Measurements from ENCODE around the gene FTO.
"Not testable (repeated sequence)": the region's sequence is repeated elsewhere in the genome, so short reads cannot be mapped to it uniquely, and the experiment has no call there.

Gene FTO

GRCh38 chr16:53872248-53873221 lies 168.6 kb downstream of the FTO start:
- peak; percentile 86 for FAIRE-seq
- no peak for TF ChIP-seq POLR2A (IDR thresholded peaks at IDR 0.05; ENCODE audit: low read depth, low read length)
- DNase-seq (ENCODE audit: insufficient read length, low spot score), result no peak

- TF ChIP-seq POLR2A (IDR thresholded peaks at IDR 0.05; ENCODE audit: low read depth, low read length), result no peak
- FAIRE-seq (no peak), DNase-seq (ENCODE audit: insufficient read length, low spot score) (no peak)
Observed at GRCh38 chr16:53876811-53877210, 172.9 kb downstream of the FTO start.

- DNase-seq (ENCODE audit: insufficient read length, low spot score), result no peak
- TF ChIP-seq POLR2A (IDR thresholded peaks at IDR 0.05; ENCODE audit: low read depth, low read length), result no peak
- no peak for FAIRE-seq
Observed at GRCh38 chr16:53878216-53878615, 174.3 kb downstream of the FTO start.

DNA sequence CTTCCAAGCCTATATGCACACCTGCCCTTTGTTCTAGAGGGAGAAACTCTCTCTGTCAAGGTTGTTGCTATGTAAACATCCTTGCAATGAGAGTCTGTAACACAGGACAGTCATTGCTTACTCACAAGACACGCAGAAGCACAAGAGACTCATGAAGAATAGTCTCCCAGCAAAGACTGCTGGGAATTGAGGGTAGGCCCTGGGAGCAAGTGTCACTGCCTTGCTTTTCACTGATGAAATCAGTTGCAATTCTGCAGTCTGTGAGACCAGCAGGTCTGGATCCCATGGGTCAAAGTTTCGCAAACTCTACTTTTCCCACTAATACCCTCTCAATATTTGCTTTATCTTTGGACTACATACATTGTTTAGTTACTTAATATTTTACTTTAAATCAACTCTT lies 177.4 kb downstream of the FTO start:
- TF ChIP-seq POLR2A (IDR thresholded peaks at IDR 0.05; ENCODE audit: low read depth, low read length), result no peak
- no peak for FAIRE-seq
- DNase-seq (ENCODE audit: insufficient read length, low spot score), result peak; percentile 9

- no peak for FAIRE-seq
Observed at GRCh38 chr16:53882310-53882709, 178.4 kb downstream of the FTO start.

DNA sequence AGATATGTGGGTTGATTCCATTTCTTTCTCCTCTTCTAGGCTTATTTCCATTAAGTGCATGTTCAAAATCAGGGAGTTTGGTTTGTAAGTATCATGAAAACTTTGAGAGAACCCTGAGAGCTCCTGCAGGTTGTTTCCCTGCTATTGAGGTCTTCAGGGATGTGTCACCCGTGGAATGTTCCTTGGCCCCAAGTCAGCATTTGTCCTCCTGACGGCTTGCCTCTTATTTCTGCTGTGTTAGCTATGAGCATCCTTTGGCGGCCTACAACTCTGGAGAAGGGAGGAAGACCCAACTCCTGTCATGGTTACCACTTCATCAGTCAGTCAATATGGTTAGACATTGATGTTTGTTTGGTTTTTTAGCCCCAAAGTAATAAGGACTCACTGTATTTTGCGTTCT lies 180.8 kb downstream of the FTO start:
- no peak for FAIRE-seq
- no peak for TF ChIP-seq POLR2A (IDR thresholded peaks at IDR 0.05; ENCODE audit: low read depth, low read length)
- DNase-seq (ENCODE audit: insufficient read length, low spot score), result no peak

More at GRCh38 chr16:53882310-53882709, 178.4 kb downstream of the FTO start:
- no peak for DNase-seq (ENCODE audit: insufficient read length, low spot score)
- TF ChIP-seq POLR2A (IDR thresholded peaks at IDR 0.05; ENCODE audit: low read depth, low read length), result no peak

DNA sequence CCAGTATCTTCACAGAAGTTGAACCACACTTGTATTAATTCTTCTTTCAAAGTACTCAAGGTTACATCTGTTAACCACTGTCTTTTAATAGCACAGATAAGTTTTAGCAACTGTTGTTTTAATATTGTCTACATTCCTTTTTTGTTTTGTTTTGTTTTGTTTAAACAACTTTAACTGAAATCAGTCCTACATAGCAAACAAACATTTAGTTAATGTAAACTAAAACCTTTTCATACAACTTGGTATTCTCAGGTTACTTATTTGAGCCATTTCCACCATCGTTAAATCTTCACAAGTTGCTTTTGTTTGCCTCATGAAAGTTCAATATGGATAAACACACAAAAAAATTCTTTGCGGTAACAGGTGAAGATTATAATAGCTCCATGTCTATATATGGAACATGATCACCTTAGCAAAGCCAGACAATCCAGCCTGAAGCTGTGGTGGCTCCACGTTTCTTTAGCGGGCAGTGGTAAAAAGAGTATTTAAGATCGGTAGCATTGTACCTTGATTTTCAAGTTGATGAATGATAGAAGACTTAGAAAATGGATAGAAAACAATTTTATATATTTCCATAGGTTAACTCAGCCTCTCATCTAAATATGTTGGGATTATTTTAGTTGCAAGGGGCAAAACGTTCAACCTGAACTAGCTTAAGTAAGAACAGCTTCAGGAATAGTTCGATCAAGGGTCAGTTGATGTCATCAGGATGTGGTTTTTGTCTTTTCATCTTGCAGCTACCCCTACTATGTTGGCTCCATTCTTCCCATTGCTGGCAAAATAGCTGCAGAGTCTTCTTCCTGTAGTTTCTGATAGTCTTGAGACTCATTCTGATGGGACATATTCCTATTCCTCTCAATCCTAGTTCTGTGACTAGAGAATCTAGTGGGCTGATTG lies 182.8 kb downstream of the FTO start:
- TF ChIP-seq POLR2A (IDR thresholded peaks at IDR 0.05; ENCODE audit: low read depth, low read length), result no peak
- no peak for FAIRE-seq
- DNase-seq (ENCODE audit: insufficient read length, low spot score), result no peak

DNA sequence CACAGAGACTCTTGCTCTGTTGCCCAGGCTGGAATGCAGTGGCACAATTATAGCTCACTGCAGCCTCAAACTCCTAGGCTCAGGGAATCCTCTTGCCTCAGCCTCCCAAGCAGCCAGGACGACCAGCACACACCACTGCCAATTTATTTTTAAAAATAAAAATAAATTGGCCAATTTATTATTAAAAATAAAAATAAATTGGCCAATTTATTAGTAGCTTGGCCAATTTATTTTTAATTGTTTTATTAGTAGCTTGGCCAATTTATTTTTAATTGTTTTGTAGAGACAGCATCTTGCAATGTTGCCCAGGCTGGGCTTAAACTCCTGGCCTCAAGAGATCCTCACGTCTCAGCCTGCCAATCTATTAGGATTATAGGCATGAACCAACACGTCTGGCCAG lies 184.3 kb downstream of the FTO start:
- FAIRE-seq (no peak), DNase-seq (ENCODE audit: insufficient read length, low spot score) (no peak)
- no peak for TF ChIP-seq POLR2A (IDR thresholded peaks at IDR 0.05; ENCODE audit: low read depth, low read length)

DNA sequence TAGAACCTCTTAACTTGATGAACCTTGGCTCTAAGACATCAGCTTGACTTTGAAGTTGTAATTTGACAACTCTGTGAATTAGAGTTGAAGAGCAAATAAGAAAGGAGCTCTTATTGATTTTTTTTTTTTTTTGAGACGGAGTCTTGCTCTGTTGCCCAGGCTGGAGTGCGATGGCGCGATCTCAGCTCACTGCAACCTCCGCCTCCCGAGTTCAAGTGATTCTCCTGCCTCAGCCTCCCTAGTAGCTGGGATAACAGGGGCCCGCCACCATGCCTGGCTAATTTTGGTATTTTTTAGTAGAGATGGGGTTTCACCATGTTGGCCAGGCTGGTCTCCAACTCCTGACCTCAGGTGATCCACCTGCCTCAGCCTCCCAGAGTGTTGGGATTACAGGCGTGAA lies 186.9 kb downstream of the FTO start:
- not testable (repeated sequence) for FAIRE-seq; DNase-seq (ENCODE audit: insufficient read length, low spot score)

DNA sequence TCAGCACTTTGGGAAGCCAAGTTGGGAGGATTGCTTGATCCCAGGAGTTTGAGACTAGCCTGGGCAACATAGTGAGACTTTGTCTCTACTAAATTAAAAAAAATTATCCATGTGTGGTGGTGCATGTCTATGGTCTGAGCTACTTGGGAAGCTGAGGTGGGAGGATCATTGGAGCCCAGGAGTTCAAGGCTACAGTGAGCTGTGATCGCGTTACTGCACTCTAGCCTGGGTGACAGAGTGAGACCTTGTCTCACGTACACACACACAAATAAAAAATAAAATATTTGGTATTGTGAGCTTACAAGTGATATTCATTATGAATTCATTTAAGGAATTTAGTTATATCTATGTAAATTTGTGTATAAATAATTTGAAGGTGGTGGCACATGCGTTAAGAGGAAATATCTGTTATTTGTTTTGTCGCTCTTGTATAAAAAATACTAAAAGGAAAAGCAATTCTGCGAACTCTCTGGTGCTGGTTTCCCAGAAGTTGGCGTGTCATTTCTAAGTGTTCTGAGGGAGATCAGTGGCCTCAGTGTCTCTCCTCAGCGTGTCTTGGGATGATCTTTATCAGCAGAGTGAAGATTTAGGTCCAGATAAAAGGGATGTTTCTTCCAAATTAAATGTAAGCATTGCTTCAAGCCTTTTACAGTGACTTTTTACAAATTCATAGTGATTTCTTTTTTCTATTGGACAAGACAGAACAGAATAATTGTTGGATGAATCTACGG lies 187.6 kb downstream of the FTO start:
- TF ChIP-seq POLR2A (IDR thresholded peaks at IDR 0.05; ENCODE audit: low read depth, low read length), result no peak
- DNase-seq (ENCODE audit: insufficient read length, low spot score), result no peak
- no peak for FAIRE-seq

DNA sequence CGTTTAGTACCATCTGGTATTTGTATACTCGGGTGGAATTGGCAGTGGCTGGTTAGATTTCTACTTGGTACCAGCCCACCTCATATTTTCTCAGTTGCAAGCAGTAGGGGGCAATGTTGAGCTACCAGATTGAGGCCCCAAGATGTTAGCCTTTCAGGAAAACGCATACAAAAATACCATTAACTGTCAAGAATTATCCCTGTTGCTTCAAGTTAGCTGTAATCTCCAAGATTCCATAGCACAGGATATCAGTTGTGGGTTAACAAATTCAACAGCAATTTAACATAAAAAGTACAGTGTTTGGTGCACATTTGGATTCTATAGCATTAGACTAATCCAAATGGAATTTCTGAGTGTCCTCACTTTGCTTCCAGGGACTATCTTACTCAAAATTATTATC lies 188.2 kb downstream of the FTO start:
- no peak for DNase-seq (ENCODE audit: insufficient read length, low spot score)
- peak; percentile 97 for FAIRE-seq
- TF ChIP-seq POLR2A (IDR thresholded peaks at IDR 0.05; ENCODE audit: low read depth, low read length), result no peak

DNA sequence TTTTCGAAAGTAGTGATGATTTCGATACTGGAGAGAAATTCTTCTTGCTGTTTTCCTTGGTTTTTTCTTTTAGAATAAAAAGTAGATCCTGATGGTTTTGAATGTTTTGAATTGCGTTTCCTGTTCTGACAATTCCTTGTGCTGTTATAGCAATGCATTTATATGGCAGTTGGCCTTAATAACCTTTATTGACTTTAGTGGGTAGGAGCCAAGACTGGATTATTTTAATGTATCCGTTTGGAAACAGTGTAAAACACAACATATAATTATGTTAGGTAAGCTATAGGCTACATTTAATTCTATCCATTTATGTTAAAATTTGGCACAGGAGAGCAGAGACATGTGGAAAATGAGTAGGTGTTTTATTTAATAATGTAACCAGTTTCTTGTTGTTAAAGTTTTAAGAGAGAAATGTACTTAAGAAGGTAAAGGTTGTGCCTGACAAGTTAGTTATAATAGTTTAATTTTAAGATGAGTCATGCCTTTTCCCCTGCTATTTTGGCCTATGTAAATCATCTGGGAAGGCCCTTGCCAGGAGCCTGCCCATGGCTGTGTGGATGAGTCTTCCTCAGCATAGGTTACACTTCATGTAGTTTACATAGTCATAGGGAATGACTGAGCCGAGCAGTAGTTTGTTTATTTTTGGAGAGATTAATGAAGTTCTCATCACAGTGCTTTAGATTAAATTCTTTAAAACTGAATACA lies 189.9 kb downstream of the FTO start:
- TF ChIP-seq POLR2A (IDR thresholded peaks at IDR 0.05; ENCODE audit: low read depth, low read length), result no peak
- FAIRE-seq, result peak; percentile 89
- no peak for DNase-seq (ENCODE audit: insufficient read length, low spot score)

GRCh38 chr16:53894686-53895085 lies 190.7 kb downstream of the FTO start:
- TF ChIP-seq POLR2A (IDR thresholded peaks at IDR 0.05; ENCODE audit: low read depth, low read length), result no peak
- FAIRE-seq (no peak), DNase-seq (ENCODE audit: insufficient read length, low spot score) (no peak)
